ENCODE results near the gene RPL18A. TPM values are rescaled to one million over a fixed set of nuclear protein-coding genes. Genes with fewer than 3 reads are reported as not detected.

Gene RPL18A
- total RNA-seq, 1 experiment from 2014 or later = 1,352 TPM

DNA sequence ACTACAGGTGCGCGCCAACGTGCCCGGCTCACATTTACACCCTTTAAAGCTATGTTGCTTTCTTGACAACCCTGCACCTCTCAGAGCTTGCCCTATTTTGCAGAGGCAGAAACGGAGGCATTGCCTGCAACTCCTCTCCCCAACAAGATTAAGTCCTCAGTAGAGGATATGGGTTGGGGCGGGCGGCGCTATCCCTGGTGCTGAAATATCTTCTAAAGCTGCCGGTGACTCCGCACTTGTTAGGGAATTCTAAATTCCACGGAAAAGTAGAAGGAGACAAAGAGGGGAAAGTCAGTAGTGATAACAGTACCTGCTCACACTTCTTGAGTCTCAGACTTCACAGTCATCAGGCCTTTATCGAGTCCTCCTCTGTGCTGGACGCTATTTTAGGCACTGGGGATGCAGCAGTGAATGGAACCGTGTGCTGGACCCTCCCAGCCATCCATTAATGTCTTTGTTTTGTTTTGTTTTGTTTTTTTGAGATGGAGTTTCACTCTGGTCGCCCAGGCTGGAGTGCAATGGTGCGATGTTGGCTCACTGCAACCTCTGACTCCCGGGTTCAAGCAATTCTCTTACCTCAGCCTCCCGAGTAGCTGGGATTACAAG, 30.0 kb downstream of the RPL18A start:
- Histone ChIP-seq H3K27ac (ENCODE audit: low read length) (no peak overlapping the region), H3K36me3 (ENCODE audit: control insufficient read depth, insufficient read depth, low read length) (no peaks in the 10 kb centered on the region), H3K9me3 (ENCODE audit: control insufficient read depth, insufficient read depth, low read depth, low read length) (no peaks in the 10 kb centered on the region), H3K27me3 (ENCODE audit: control insufficient read depth, insufficient read depth, low read length) (no peaks in the 10 kb centered on the region), H3K4me3 (ENCODE audit: low read depth in 2 of 2, low read length in 2 of 2) (no peak overlapping the region), H3K4me1 (ENCODE audit: control insufficient read depth, insufficient read depth, low read length) (no peaks in the 10 kb centered on the region)
- DNase-seq (ENCODE audit: low read depth, low spot score) (no peak), ATAC-seq (no peak)
- CTCF ChIA-PET = no interaction called here
- intact Hi-C loops (cut with micrococcal nuclease; ENCODE audit: unreplicated experiment) = no loop called here
- POLR2A ChIA-PET = no interaction called here
- in situ Hi-C loops (cut with HindIII; ENCODE audit: low pct_unique_long_range_greater_than_20kb, low sequenced_read_pairs) = no loop called here
- TF ChIP-seq CTCF (IDR thresholded peaks at IDR 0.05) (no peak), REST (IDR thresholded peaks at IDR 0.05; ENCODE audit: insufficient read depth in 1 of 2, low read depth in 2 of 2, low read length in 1 of 2) (peak; percentile 94 to 96)
- no TSS peak for BruUV-seq (replicated peaks)

DNA sequence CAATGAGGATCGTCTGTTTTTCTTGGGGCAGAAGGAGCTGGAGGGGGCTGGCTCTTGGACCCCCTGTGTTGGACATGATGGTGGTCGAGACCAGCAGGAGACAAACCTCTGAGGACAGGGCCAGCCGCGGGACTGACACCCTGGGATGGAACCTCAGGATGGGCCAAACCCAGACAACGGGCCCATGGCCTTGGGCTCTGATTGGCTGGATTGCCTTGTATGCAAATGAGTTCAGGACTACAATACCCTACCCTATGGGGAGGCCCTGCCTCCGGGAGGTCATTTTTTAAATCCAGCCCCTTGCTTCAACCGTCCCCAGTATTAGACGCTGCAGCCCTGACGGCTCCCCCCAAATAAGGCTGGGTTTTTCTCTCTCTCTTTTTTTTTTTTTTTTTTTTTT, 34.1 kb downstream of the RPL18A start:
- intact Hi-C loops (cut with micrococcal nuclease; ENCODE audit: unreplicated experiment) = no loop called here
- Histone ChIP-seq H3K9me3 (ENCODE audit: control insufficient read depth, insufficient read depth, low read depth, low read length) (no peaks in the 10 kb centered on the region), H3K36me3 (ENCODE audit: control insufficient read depth, insufficient read depth, low read length) (no peaks in the 10 kb centered on the region), H3K4me1 (ENCODE audit: control insufficient read depth, insufficient read depth, low read length) (no peaks in the 10 kb centered on the region), H3K27ac (ENCODE audit: low read length) (no peak overlapping the region), H3K4me3 (ENCODE audit: low read depth in 2 of 2, low read length in 2 of 2) (no peak overlapping the region), H3K27me3 (ENCODE audit: control insufficient read depth, insufficient read depth, low read length) (no peaks in the 10 kb centered on the region)
- ChIA-PET CTCF (no interaction called here), POLR2A (no interaction called here)
- in situ Hi-C loops (cut with HindIII; ENCODE audit: low pct_unique_long_range_greater_than_20kb, low sequenced_read_pairs) = no loop called here
- ATAC-seq = no peak
- no peak for DNase-seq (ENCODE audit: low read depth, low spot score)
- TF ChIP-seq POLR2AphosphoS5 (IDR thresholded peaks at IDR 0.05; ENCODE audit: low read depth, low read length) (no peak), SIN3A (IDR thresholded peaks at IDR 0.05; ENCODE audit: borderline replicate concordance, insufficient read depth, low read depth, low read length) (no peak), TCF7L2 (IDR thresholded peaks at IDR 0.05; ENCODE audit: low read depth, low read length) (no peak), CTCF (IDR thresholded peaks at IDR 0.05) (no peak), REST (IDR thresholded peaks at IDR 0.05; ENCODE audit: insufficient read depth in 1 of 2, low read depth in 2 of 2, low read length in 1 of 2) (no peak)
- BruUV-seq (replicated peaks) = no TSS peak

Data from Panc1 (cell line).